Occipital lobe (tissue), 2 donors: ENCODE results near the gene PTPRM. TPM values are rescaled to one million over a fixed set of nuclear protein-coding genes. Genes with fewer than 3 reads are reported as not detected.

Source experiments
- DNase-seq: peaks from one replicate; lab custom pipeline; 2025; lab: John Stamatoyannopoulos, UW
- total RNA-seq: library from RNA; depleted of rRNA; stranded (reverse); fragments of >200 nt; gene quantifications from one replicate; pipeline ENCODE4 v1.2.3, GENCODE V29; 2014

The PTPRM gene
- total RNA-seq, 1 donor from 2014 or later = 45.4 TPM

DNA sequence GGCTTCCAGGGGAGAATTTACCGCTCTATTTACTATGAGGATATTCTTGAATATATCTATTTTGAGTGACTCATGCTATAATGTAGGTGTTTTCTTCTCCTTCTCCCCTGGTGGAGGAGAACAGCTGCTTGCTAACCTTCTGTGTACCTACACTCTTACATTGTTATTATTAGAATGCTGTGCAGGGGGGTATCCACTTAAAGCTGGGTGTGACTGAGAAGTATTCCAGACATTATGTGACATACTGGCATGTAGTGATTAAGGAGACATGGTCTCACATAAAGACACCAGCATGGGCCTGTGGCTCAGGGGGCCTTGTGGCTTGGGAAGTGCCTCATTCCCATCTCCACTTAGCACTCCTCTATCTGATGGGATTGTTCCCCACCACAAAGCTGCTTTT, 287.9 kb downstream of the PTPRM start:
- DNase-seq = no peak

GRCh38 chr18:7855671-7856070, 288.6 kb downstream of the PTPRM start:
- no peak for DNase-seq

DNA sequence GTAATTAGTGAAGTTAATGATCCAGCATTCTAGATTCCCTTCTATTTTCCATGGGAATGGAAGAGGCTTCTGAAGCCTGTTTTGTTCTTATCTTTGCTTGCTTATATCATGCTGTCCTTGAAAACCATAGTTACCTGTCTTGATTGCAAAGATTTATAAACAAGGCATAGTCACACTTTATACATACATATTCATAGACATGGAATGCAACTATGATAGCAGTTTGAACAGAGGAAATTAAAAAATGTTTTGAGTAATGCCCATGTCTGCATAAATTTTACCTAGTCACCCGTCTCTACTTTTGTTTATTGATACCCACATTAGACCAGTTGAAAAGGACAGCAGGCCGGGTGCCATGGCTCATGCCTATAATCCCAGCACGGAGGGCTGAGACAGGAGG, 289.0 kb downstream of the PTPRM start:
- DNase-seq = no peak

DNA sequence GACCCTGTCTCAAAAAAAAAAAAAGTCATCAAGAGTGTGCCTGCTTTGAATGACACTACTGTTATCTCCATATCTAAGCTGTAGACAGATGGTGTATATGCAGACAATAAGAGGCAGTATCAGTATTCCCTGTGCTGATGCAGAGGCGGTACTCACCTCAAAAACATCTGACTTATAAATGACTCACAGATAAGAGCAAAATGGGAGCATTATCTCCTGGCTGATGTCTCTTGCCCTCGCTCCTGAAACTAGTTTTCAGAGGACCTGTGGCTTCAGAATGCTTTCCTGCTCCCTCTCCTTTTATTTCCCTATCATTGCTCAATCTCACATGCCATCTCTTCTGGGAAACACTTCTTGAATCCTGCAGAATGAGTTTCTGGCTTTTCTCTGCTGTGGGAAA, 289.6 kb downstream of the PTPRM start:
- DNase-seq = no peak

DNA sequence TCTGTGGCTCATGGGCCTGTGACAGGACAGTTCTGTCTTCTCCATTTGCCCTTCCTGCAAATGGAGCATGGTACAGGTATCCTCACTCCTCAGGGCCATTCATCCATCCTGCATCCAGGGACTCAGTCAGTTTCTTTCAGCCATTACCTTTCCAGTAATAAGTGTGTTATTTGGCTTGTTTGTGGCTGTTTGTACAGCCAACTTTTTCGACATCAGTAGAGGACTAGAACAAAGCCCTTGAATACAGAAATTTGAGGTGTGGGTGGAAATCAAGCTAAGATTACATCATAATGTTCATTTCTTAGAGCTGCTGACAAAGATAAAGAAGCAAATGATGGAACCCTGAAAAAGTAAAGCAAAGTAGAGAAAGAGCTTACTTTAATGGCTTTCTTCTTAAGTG, 290.4 kb downstream of the PTPRM start:
- no peak for DNase-seq

GRCh38 chr18:7859122-7859521, 292.0 kb downstream of the PTPRM start:
- DNase-seq = no peak

- DNase-seq = no peak
These were observed 303.1 kb downstream of the PTPRM start for GRCh38 chr18:7870266-7870665.

- no peak for DNase-seq
These were observed 303.7 kb downstream of the PTPRM start for GRCh38 chr18:7870855-7871254.

GRCh38 chr18:7871560-7872456, 304.7 kb downstream of the PTPRM start:
- no peak for DNase-seq

- DNase-seq = no peak
These were observed 305.5 kb downstream of the PTPRM start for GRCh38 chr18:7872569-7872968.

- DNase-seq = no peak
These were observed 306.2 kb downstream of the PTPRM start for GRCh38 chr18:7873316-7873715.

- DNase-seq = no peak
These were observed 309.4 kb downstream of the PTPRM start for GRCh38 chr18:7876354-7877104.

- no peak for DNase-seq
These were observed 310.5 kb downstream of the PTPRM start for GRCh38 chr18:7877609-7878008.

DNA sequence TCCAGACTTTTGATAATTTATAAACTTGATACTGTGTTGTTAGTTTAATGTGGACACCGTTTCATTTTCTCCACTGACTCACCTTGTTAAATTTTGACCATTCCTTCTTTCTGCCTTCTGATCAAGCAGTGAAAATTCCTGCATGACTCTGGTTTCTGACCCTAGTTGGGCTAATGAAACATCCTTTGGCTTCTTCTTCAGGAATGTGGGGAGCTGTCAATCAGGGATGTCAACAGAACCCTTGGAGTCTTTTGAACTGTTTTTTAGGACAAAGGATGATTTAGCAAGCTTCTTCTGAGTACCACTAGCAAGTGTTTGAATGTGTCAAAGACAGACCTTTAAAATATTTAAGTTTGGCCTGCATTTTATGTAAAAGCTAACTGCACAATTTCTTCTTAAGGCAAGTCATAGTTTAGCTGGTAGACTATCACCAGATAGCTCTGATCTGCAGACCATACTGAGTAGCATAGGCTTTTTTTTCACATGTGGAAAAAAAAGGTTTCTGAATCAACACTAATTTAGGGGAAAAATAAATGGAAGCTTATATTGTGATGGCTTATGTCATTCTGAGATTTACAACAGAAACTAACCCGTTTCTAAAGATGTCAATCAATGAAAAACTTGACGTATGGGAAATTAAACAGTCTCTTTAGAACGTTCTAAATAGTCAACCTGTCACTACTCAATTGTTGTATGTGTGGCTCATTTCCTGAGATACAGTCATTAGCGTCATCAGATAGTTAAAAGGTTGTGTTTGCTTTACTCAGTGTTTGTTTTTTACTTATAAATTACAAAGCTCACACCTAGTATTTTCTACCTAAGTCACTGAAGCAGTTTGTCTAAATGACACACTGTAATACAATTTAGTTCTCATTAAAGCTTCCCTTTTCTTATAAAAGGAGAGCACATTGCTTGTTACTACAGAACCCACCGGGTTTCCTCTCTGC, 311.4 kb downstream of the PTPRM start:
- no peak for DNase-seq

DNA sequence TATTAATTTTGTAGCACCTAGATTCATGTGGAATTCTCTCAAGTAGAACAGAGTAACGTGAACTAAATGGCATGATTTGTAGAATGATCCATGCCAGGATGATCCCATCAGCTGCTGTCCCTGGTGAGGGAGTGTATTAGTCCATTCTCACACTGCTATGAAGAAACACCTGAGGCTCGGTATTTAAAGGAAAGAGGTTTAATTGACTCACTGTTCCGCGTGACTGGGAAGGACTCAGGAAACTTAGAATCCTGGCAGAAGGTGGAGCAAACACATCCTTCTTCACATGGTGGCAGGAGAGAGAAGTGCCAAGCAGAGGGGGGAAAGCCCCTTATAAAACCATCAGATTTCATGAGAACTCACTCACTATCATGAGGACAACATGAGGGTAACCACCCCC, 312.6 kb downstream of the PTPRM start:
- no peak for DNase-seq

DNA sequence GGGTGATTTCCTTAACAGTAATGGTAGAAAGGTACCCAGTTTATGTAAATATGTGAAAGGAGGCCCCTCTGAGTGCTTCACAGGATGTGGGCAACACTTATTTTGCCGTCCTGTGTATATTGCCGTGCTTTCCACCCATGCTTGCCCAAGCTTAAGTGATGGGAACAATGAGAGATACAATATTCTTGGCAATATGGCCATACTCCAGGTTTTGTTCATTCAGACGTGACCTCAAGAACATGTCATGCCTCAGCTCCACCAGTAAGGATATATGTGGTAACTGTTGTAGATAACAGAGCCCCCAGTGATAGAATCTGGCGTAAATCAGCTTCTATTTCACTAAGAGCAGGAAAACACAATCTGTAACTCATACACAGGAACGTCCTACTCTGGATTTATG, 318.7 kb downstream of the PTPRM start:
- no peak for DNase-seq

- no peak for DNase-seq
These were observed 319.3 kb downstream of the PTPRM start for GRCh38 chr18:7886436-7886835.

DNA sequence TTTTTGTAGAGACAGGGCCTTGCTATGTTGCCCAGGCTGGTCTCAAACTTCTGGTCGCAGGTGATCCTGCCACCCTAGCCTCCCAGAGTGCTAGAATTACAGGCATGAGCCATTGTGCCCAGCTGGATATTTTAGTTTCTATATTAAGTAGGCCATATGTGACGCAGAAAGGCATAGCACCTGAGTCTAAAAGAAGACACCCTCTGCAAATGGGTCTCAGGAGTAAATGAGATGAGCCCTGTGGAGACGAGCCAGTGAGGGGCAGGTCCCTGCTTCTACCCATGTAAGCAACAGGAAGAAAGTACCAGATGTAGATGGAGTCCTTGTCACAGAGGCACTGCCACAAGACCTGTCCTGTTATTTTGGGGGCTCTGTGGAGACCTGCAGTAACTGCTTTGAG, 322.4 kb downstream of the PTPRM start:
- DNase-seq = no peak

GRCh38 chr18:7890075-7890474, 323.0 kb downstream of the PTPRM start:
- DNase-seq = no peak

GRCh38 chr18:7892556-7892955, 325.4 kb downstream of the PTPRM start:
- no peak for DNase-seq

- no peak for DNase-seq
These were observed 327.5 kb downstream of the PTPRM start for GRCh38 chr18:7894592-7894991.

GRCh38 chr18:7895346-7895745, 328.2 kb downstream of the PTPRM start:
- DNase-seq = no peak
